GM12864 (cell line): Measurements from ENCODE around the gene DLG4.

Source experiments
- DNase-seq: peaks from one replicate; pipeline ENCODE4 v3.0.0-alpha.2; 2011; ENCODE audit warnings: low read depth
- H3K4me3 ChIP-seq: 2 replicates; pipeline ENCODE4 v1.5.1; 2011; ENCODE audit warnings: mild to moderate bottlenecking, low read depth, low read length, control low read depth
- CTCF ChIP-seq: IDR thresholded peaks from 2 replicates; pipeline ENCODE4 v1.5.1; 2011; ENCODE audit warnings: low read depth, mild to moderate bottlenecking, moderate library complexity, low read length, control low read depth, inconsistent platforms; ENCODE audit errors: missing control alignments

Gene DLG4

GRCh38 chr17:7241090-7241733, 21.6 kb upstream of the DLG4 start:
- no peak for DNase-seq
- H3K4me3 ChIP-seq = peak overlapping the region; percentile 75
- TF ChIP-seq CTCF = no peak

- no peak for TF ChIP-seq CTCF
- DNase-seq = no peak
- no peak overlapping the region; the same call in 1 of the 2 replicates for H3K4me3 ChIP-seq
Measured at GRCh38 chr17:7240375-7240774, 20.7 kb upstream of the DLG4 start.

- peak; percentile 98 for DNase-seq
- no peak for TF ChIP-seq CTCF
- H3K4me3 ChIP-seq = peak within 1 kb of the TSS; percentile 95
Measured at GRCh38 chr17:7239091-7240027, 19.7 kb upstream of the DLG4 start, which contains the start of gene PHF23. PHF23 (minus strand) TSS chr17:7239457; CDS start chr17:7239279, 178 bp downstream.

GRCh38 chr17:7238420-7239090, 18.9 kb upstream of the DLG4 start:
- DNase-seq = no peak
- no peak for TF ChIP-seq CTCF
- H3K4me3 ChIP-seq = peak overlapping the region; percentile 95

GRCh38 chr17:7237761-7238419, 18.3 kb upstream of the DLG4 start:
- no peak for TF ChIP-seq CTCF
- peak overlapping the region; percentile 95 for H3K4me3 ChIP-seq
- no peak for DNase-seq

- H3K4me3 ChIP-seq = peak overlapping the region; percentile 95
- no peak for TF ChIP-seq CTCF
- DNase-seq = no peak
Measured at GRCh38 chr17:7237266-7237760, 17.7 kb upstream of the DLG4 start.
